HEK293 (cell line): ENCODE results near the gene EPOP.
A peak's percentile ranks its signal among the peaks of the same experiment; 100 is the strongest.

Source experiments
- FEZF1 ChIP-seq: fragments of 450-650 bp; formaldehyde crosslinking; IDR thresholded peaks from 2 replicates; pipeline ENCODE4 v1.5.1; 2016; ENCODE audit warnings: missing biosample characterization, missing genetic modification characterization
- GLIS1 ChIP-seq: fragments of 450-650 bp; formaldehyde crosslinking; IDR thresholded peaks from 2 replicates; pipeline ENCODE4 v1.5.1; 2016; ENCODE audit warnings: missing biosample characterization, missing genetic modification characterization
- KLF1 ChIP-seq: fragments of 450-650 bp; formaldehyde crosslinking; IDR thresholded peaks from 2 replicates; pipeline ENCODE4 v1.5.1; 2016; ENCODE audit warnings: missing biosample characterization, missing genetic modification characterization
- KLF8 ChIP-seq: fragments of 450-650 bp; formaldehyde crosslinking; IDR thresholded peaks from 2 replicates; pipeline ENCODE4 v1.5.1; 2016; ENCODE audit warnings: missing biosample characterization, missing genetic modification characterization
- KLF9 ChIP-seq: fragments of 450-650 bp; formaldehyde crosslinking; IDR thresholded peaks from 2 replicates; pipeline ENCODE4 v1.5.1; 2016; ENCODE audit warnings: missing biosample characterization, missing genetic modification characterization, low read depth
- SALL2 ChIP-seq: fragments of 450-650 bp; formaldehyde crosslinking; IDR thresholded peaks from 2 replicates; pipeline ENCODE4 v1.5.0; 2017; ENCODE audit warnings: missing biosample characterization, mild to moderate bottlenecking, missing genetic modification characterization, borderline replicate concordance
- SCRT2 ChIP-seq: fragments of 450-650 bp; formaldehyde crosslinking; IDR thresholded peaks from 2 replicates; pipeline ENCODE4 v1.5.1; 2016; ENCODE audit warnings: missing biosample characterization, missing genetic modification characterization
- SP3 ChIP-seq: fragments of 450-650 bp; formaldehyde crosslinking; IDR thresholded peaks from 2 replicates; pipeline ENCODE4 v1.5.1; 2016; ENCODE audit warnings: missing biosample characterization, missing genetic modification characterization
- SP7 ChIP-seq: fragments of 450-650 bp; formaldehyde crosslinking; IDR thresholded peaks from 2 replicates; pipeline ENCODE4 v1.5.1; 2016; ENCODE audit warnings: missing biosample characterization, missing genetic modification characterization
- ZBTB20 ChIP-seq: fragments of 450-650 bp; formaldehyde crosslinking; IDR thresholded peaks from 2 replicates; pipeline ENCODE4 v1.5.1; 2016; ENCODE audit warnings: missing biosample characterization, missing genetic modification characterization
- ZBTB48 ChIP-seq: fragments of 450-650 bp; formaldehyde crosslinking; IDR thresholded peaks from 2 replicates; pipeline ENCODE4 v1.5.1; 2016; ENCODE audit warnings: missing biosample characterization, missing genetic modification characterization
- ZFHX2 ChIP-seq: fragments of 450-650 bp; formaldehyde crosslinking; conservative IDR thresholded peaks from 2 replicates; pipeline ENCODE4 v1.5.1; 2016; ENCODE audit warnings: missing biosample characterization, missing genetic modification characterization
- ZNF24 ChIP-seq: fragments of 450-650 bp; formaldehyde crosslinking; IDR thresholded peaks from 2 replicates; pipeline ENCODE4 v1.5.1; 2016; ENCODE audit warnings: missing biosample characterization, missing genetic modification characterization
- ZNF324 ChIP-seq: fragments of 450-650 bp; formaldehyde crosslinking; IDR thresholded peaks from 2 replicates; pipeline ENCODE4 v1.5.1; 2016; ENCODE audit warnings: missing biosample characterization, missing genetic modification characterization
- ZNF335 ChIP-seq: fragments of 450-650 bp; formaldehyde crosslinking; conservative IDR thresholded peaks from 2 replicates; pipeline ENCODE4 v1.5.1; 2016; ENCODE audit warnings: missing biosample characterization, missing genetic modification characterization
- ZNF37A ChIP-seq: fragments of 450-650 bp; IDR thresholded peaks from 2 replicates; pipeline ENCODE4 v1.5.1; 2018; ENCODE audit warnings: missing biosample characterization, missing genetic modification characterization
- ZNF423 ChIP-seq: fragments of 450-650 bp; formaldehyde crosslinking; IDR thresholded peaks from 2 replicates; pipeline ENCODE4 v1.5.1; 2016; ENCODE audit warnings: missing biosample characterization, missing genetic modification characterization
- ZNF48 ChIP-seq: fragments of 450-650 bp; formaldehyde crosslinking; IDR thresholded peaks from 2 replicates; pipeline ENCODE4 v1.5.1; 2016; ENCODE audit warnings: missing biosample characterization, missing genetic modification characterization
- ZNF76 ChIP-seq: fragments of 450-650 bp; formaldehyde crosslinking; IDR thresholded peaks from 2 replicates; pipeline ENCODE4; 2016; ENCODE audit warnings: low read depth, missing biosample characterization, missing genetic modification characterization, borderline replicate concordance
- TF ChIP-seq, protein P1 (sequence below): fragments of 450-650 bp; formaldehyde crosslinking; optimal IDR thresholded peaks from 2 replicates; pipeline ENCODE3; 2016; ENCODE audit warnings: missing biosample characterization, mild to moderate bottlenecking, missing genetic modification characterization
- TF ChIP-seq, protein P2 (sequence below): fragments of 450-650 bp; formaldehyde crosslinking; IDR thresholded peaks from 2 replicates; pipeline ENCODE4 v1.5.1; 2016; ENCODE audit warnings: missing biosample characterization, missing genetic modification characterization
- TF ChIP-seq, protein P3 (sequence below): fragments of 450-650 bp; formaldehyde crosslinking; IDR thresholded peaks from 2 replicates; pipeline ENCODE4 v1.5.1; 2016; ENCODE audit warnings: missing biosample characterization, missing genetic modification characterization
- TF ChIP-seq, protein P4 (sequence below): fragments of 450-650 bp; formaldehyde crosslinking; IDR thresholded peaks from 2 replicates; pipeline ENCODE4 v1.5.1; 2016; ENCODE audit warnings: missing biosample characterization, missing genetic modification characterization
- TF ChIP-seq, protein P5 (sequence below): fragments of 450-650 bp; formaldehyde crosslinking; IDR thresholded peaks from 2 replicates; pipeline ENCODE4; 2016; ENCODE audit warnings: missing biosample characterization, missing genetic modification characterization
- TF ChIP-seq, protein P6 (sequence below): fragments of 450-650 bp; formaldehyde crosslinking; IDR thresholded peaks from 2 replicates; pipeline ENCODE4 v1.5.1; 2017; ENCODE audit warnings: missing biosample characterization, missing genetic modification characterization
- TF ChIP-seq, protein P7 (sequence below): fragments of 450-650 bp; formaldehyde crosslinking; IDR thresholded peaks from 2 replicates; pipeline ENCODE4 v1.5.1; 2016; ENCODE audit warnings: missing biosample characterization, missing genetic modification characterization, borderline replicate concordance

Gene EPOP

DNA sequence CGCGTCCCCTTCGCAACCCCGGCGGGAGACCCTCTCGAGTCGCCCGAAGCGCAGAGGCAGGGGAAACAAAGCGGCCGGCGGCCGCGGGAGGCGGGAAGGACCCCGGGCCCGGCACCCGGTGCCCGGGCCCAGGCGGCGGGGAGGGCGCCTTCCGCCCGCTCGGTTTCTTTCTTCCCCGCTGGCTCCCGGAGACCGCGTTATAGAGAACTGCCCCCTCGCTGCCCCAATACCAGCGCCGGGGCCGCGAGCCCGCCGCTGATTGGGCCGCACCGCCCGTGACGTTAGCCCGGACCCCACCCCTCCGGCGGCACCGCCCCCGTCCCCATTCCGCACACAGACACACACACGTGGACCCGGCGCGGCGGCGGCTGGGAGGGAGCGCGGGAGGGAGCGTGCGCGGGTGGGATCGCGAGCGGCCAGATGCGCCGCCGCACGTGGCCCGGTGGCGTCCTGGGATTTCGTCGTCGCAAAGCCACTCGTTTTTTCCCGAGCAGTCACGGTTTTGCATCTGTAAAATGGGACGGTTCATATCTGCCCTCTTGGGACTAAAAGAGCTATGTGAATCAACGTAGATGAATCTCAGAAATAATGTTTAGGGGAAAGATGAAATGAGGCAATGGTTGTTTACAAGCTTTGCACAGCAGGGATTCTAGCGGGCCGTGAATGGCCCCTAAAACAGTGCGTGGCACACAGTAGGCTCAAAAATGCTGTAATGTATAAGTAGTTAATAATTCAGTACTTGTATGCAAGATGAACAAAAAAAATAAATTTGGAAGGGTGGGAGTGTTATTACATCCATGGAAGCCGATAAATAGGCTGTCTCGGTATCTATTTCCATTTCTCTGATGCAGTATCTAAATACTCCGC, at the start of gene EPOP (continued):
- TF ChIP-seq, protein P1, sequence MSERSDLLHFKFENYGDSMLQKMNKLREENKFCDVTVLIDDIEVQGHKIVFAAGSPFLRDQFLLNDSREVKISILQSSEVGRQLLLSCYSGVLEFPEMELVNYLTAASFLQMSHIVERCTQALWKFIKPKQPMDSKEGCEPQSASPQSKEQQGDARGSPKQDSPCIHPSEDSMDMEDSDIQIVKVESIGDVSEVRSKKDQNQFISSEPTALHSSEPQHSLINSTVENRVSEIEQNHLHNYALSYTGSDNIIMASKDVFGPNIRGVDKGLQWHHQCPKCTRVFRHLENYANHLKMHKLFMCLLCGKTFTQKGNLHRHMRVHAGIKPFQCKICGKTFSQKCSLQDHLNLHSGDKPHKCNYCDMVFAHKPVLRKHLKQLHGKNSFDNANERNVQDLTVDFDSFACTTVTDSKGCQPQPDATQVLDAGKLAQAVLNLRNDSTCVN: peak; percentile 94
- TF ChIP-seq ZFHX2 (tag by site-specific recombination): peak; percentile 91
- TF ChIP-seq ZNF423 (tag by site-specific recombination): no peak
- TF ChIP-seq, protein P2, sequence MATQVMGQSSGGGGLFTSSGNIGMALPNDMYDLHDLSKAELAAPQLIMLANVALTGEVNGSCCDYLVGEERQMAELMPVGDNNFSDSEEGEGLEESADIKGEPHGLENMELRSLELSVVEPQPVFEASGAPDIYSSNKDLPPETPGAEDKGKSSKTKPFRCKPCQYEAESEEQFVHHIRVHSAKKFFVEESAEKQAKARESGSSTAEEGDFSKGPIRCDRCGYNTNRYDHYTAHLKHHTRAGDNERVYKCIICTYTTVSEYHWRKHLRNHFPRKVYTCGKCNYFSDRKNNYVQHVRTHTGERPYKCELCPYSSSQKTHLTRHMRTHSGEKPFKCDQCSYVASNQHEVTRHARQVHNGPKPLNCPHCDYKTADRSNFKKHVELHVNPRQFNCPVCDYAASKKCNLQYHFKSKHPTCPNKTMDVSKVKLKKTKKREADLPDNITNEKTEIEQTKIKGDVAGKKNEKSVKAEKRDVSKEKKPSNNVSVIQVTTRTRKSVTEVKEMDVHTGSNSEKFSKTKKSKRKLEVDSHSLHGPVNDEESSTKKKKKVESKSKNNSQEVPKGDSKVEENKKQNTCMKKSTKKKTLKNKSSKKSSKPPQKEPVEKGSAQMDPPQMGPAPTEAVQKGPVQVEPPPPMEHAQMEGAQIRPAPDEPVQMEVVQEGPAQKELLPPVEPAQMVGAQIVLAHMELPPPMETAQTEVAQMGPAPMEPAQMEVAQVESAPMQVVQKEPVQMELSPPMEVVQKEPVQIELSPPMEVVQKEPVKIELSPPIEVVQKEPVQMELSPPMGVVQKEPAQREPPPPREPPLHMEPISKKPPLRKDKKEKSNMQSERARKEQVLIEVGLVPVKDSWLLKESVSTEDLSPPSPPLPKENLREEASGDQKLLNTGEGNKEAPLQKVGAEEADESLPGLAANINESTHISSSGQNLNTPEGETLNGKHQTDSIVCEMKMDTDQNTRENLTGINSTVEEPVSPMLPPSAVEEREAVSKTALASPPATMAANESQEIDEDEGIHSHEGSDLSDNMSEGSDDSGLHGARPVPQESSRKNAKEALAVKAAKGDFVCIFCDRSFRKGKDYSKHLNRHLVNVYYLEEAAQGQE: no peak
- TF ChIP-seq, protein P3, sequence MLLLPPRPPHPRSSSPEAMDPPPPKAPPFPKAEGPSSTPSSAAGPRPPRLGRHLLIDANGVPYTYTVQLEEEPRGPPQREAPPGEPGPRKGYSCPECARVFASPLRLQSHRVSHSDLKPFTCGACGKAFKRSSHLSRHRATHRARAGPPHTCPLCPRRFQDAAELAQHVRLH (tag by site-specific recombination): peak; percentile 56; the same call in 1 of the 2 replicates
- TF ChIP-seq, protein P4, sequence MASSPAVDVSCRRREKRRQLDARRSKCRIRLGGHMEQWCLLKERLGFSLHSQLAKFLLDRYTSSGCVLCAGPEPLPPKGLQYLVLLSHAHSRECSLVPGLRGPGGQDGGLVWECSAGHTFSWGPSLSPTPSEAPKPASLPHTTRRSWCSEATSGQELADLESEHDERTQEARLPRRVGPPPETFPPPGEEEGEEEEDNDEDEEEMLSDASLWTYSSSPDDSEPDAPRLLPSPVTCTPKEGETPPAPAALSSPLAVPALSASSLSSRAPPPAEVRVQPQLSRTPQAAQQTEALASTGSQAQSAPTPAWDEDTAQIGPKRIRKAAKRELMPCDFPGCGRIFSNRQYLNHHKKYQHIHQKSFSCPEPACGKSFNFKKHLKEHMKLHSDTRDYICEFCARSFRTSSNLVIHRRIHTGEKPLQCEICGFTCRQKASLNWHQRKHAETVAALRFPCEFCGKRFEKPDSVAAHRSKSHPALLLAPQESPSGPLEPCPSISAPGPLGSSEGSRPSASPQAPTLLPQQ (tag by site-specific recombination): peak; percentile 88
- no peak for TF ChIP-seq ZNF48 (tag by site-specific recombination)
- TF ChIP-seq KLF1 (tag by site-specific recombination): peak; percentile 41; the same call in 1 of the 2 replicates
- TF ChIP-seq ZNF37A (tag by site-specific recombination): no peak
- TF ChIP-seq, protein P5, sequence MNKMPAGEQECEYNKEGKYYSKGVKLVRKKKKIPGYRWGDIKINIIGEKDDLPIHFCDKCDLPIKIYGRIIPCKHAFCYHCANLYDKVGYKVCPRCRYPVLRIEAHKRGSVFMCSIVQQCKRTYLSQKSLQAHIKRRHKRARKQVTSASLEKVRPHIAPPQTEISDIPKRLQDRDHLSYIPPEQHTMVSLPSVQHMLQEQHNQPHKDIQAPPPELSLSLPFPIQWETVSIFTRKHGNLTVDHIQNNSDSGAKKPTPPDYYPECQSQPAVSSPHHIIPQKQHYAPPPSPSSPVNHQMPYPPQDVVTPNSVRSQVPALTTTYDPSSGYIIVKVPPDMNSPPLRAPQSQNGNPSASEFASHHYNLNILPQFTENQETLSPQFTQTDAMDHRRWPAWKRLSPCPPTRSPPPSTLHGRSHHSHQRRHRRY (tag by site-specific recombination): no peak
- TF ChIP-seq SP3: peak; percentile 72
- TF ChIP-seq, protein P6, sequence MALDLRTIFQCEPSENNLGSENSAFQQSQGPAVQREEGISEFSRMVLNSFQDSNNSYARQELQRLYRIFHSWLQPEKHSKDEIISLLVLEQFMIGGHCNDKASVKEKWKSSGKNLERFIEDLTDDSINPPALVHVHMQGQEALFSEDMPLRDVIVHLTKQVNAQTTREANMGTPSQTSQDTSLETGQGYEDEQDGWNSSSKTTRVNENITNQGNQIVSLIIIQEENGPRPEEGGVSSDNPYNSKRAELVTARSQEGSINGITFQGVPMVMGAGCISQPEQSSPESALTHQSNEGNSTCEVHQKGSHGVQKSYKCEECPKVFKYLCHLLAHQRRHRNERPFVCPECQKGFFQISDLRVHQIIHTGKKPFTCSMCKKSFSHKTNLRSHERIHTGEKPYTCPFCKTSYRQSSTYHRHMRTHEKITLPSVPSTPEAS: 0 out of 2 replicates have a peak, but pooled peaks have one; percentile 31
- TF ChIP-seq SCRT2 (tag by site-specific recombination): no peak
- 0 out of 2 replicates have a peak, but pooled peaks have one; percentile 24 for TF ChIP-seq ZBTB48 (tag by site-specific recombination)
- peak; percentile 49; the same call in 1 of the 2 replicates for TF ChIP-seq GLIS1
- TF ChIP-seq KLF9 (tag by site-specific recombination): peak; percentile 90
- no peak for TF ChIP-seq FEZF1 (tag by site-specific recombination)
- TF ChIP-seq ZBTB20 (tag by site-specific recombination): 0 out of 2 replicates have a peak, but pooled peaks have one; percentile 25
- peak; percentile 71; the same call in 1 of the 2 replicates for TF ChIP-seq ZNF76 (tag by site-specific recombination)
- TF ChIP-seq ZNF24 (tag by site-specific recombination): peak; percentile 76
- peak; percentile 80 for TF ChIP-seq SP7 (tag by site-specific recombination)
- TF ChIP-seq ZNF335: peak; percentile 35
- TF ChIP-seq KLF8 (tag by site-specific recombination): peak; percentile 80; the same call in 1 of the 2 replicates
- TF ChIP-seq, protein P7, sequence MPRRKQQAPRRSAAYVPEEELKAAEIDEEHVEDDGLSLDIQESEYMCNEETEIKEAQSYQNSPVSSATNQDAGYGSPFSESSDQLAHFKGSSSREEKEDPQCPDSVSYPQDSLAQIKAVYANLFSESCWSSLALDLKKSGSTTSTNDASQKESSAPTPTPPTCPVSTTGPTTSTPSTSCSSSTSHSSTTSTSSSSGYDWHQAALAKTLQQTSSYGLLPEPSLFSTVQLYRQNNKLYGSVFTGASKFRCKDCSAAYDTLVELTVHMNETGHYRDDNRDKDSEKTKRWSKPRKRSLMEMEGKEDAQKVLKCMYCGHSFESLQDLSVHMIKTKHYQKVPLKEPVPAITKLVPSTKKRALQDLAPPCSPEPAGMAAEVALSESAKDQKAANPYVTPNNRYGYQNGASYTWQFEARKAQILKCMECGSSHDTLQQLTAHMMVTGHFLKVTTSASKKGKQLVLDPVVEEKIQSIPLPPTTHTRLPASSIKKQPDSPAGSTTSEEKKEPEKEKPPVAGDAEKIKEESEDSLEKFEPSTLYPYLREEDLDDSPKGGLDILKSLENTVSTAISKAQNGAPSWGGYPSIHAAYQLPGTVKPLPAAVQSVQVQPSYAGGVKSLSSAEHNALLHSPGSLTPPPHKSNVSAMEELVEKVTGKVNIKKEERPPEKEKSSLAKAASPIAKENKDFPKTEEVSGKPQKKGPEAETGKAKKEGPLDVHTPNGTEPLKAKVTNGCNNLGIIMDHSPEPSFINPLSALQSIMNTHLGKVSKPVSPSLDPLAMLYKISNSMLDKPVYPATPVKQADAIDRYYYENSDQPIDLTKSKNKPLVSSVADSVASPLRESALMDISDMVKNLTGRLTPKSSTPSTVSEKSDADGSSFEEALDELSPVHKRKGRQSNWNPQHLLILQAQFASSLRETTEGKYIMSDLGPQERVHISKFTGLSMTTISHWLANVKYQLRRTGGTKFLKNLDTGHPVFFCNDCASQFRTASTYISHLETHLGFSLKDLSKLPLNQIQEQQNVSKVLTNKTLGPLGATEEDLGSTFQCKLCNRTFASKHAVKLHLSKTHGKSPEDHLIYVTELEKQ (tag by site-specific recombination): no peak
- TF ChIP-seq SALL2 (tag by site-specific recombination): no peak
- TF ChIP-seq ZNF324: 0 out of 2 replicates have a peak, but pooled peaks have one; percentile 63
